DOHH2 (cell line): ENCODE data around the gene THEMIS2.
A peak's percentile ranks its signal among the peaks of the same experiment; 100 is the strongest.

Experiments used
- H3F3A ChIP-seq: fragments of 200-600 bp; sonication (generic), shearing (Covaris generic); 2 replicates; pipeline ENCODE4 v1.6.0; 2016; ENCODE audit warnings: antibody characterized with exemption, mild to moderate bottlenecking; ENCODE audit not compliant: control insufficient read depth, insufficient read depth
- H3K27ac ChIP-seq: fragments of 200-600 bp; sonication (generic); 2 replicates; pipeline ENCODE4 v1.5.1; 2014; ENCODE audit warnings: low read depth, mild to moderate bottlenecking, low read length, moderate library complexity
- H3K27me3 ChIP-seq: fragments of 200-600 bp; sonication (generic); 2 replicates; pipeline ENCODE4 v1.6.1; 2014; ENCODE audit warnings: mild to moderate bottlenecking, low read length, mixed read lengths; ENCODE audit not compliant: control insufficient read depth
- H3K36me3 ChIP-seq: fragments of 200-600 bp; sonication (generic); 2 replicates; pipeline ENCODE4 v1.6.1; 2014; ENCODE audit warnings: mild to moderate bottlenecking, low read length, moderate library complexity, mixed read lengths; ENCODE audit not compliant: control insufficient read depth
- H3K4me1 ChIP-seq: fragments of 200-600 bp; sonication (generic); 2 replicates; pipeline ENCODE4 v1.6.1; 2014; ENCODE audit warnings: mild to moderate bottlenecking, low read length, mixed read lengths; ENCODE audit not compliant: control insufficient read depth
- H3K4me2 ChIP-seq: fragments of 200-600 bp; sonication (generic); 2 replicates; pipeline ENCODE4 v1.6.0; 2014; ENCODE audit warnings: mild to moderate bottlenecking, low read length, moderate library complexity
- H3K4me3 ChIP-seq: fragments of 200-600 bp; sonication (generic); 2 replicates; pipeline ENCODE4 v1.5.1; 2014; ENCODE audit warnings: mild to moderate bottlenecking, low read length, mixed read lengths
- H3K79me2 ChIP-seq: fragments of 200-600 bp; sonication (generic); 2 replicates; pipeline ENCODE4 v1.6.1; 2014; ENCODE audit warnings: mild to moderate bottlenecking, low read length, mixed read lengths; ENCODE audit not compliant: control insufficient read depth
- H3K9me2 ChIP-seq: fragments of 200-600 bp; sonication (generic); replicated peaks from 2 replicates; pipeline ENCODE4 v1.6.1; 2014; ENCODE audit warnings: mild to moderate bottlenecking, low read length, mixed read lengths; ENCODE audit not compliant: control insufficient read depth
- H3K9me3 ChIP-seq: fragments of 200-600 bp; sonication (generic); 2 replicates; pipeline ENCODE4 v1.6.1; 2014; ENCODE audit warnings: antibody characterized with exemption, low read length, mixed read lengths; ENCODE audit not compliant: control insufficient read depth, insufficient read depth
- H4K20me1 ChIP-seq: fragments of 200-600 bp; sonication (generic); 2 replicates; pipeline ENCODE4 v1.6.0; 2014; ENCODE audit warnings: low read depth, mild to moderate bottlenecking, antibody characterized with exemption, low read length, moderate library complexity; ENCODE audit not compliant: control insufficient read depth, insufficient read depth
- EZH2phosphoT487 ChIP-seq: fragments of 200-600 bp; sonication (generic); IDR thresholded peaks from 2 replicates; pipeline ENCODE4 v1.6.1; 2017; ENCODE audit warnings: borderline replicate concordance, mild to moderate bottlenecking, antibody characterized with exemption, low read length, moderate library complexity, mixed read lengths
- TF ChIP-seq, protein P1 (sequence below): fragments of 200-600 bp; sonication (generic); IDR thresholded peaks from one replicate; pipeline ENCODE4 v1.5.1; 2014; ENCODE audit warnings: antibody characterized with exemption, mild to moderate bottlenecking, low read depth, low read length; ENCODE audit not compliant: poor library complexity, severe bottlenecking

THEMIS2 gene

DNA sequence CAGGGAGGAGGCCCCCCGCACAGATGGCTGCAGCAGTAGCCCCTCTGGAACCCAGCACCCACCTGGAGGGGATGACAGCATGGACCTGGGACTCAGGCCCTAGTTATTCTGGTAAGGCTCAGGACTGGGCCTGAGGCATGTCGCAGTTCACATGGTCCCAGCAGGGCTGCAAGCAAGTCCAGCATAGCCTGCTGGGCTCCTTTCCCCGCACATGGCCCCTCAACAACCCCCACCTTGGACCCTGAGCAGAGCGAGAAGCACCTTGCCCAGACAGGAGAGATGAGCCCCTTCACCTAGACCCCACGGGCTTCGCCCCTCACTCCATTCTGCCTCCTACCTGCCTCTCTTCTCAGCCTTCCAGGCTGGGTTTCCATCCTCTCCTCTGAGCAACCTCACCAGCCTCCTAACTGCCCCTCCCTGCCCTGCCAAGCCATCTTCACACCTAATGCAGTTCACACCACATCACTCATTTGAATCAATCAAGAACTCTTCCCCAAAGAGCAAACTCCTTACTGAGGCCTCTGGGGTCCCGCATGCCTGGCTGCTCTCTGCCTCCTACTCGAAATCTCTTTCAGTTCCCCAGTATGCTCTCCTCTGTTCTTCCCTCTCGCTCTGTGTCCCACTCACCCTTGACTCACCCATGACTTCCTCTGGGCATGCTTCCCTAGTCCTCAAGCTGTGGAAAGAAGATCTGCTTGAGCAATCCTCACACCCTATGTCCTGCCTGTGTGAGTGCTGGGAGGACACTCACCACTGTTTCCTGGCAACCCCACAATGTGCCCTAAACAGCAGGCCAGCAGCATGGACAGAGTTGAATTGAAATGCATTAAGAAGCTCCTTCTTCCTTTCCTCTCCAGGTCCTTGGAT, 9.4 kb upstream of the THEMIS2 start:
- peaks cover 45% of the 10 kb centered on the region for H3K4me1 ChIP-seq
- H3K27me3 ChIP-seq: no peaks in the 10 kb centered on the region
- H4K20me1 ChIP-seq: no peaks in the 10 kb centered on the region
- H3K9me3 ChIP-seq: no peaks in the 10 kb centered on the region
- H3K9me2 ChIP-seq: no peaks in the 10 kb centered on the region
- no peaks in the 10 kb centered on the region for H3K79me2 ChIP-seq
- H3F3A ChIP-seq: peaks cover 7% of the 10 kb centered on the region; the same call in 1 of the 2 replicates
- no peak for TF ChIP-seq EZH2phosphoT487
- TF ChIP-seq, protein P1, sequence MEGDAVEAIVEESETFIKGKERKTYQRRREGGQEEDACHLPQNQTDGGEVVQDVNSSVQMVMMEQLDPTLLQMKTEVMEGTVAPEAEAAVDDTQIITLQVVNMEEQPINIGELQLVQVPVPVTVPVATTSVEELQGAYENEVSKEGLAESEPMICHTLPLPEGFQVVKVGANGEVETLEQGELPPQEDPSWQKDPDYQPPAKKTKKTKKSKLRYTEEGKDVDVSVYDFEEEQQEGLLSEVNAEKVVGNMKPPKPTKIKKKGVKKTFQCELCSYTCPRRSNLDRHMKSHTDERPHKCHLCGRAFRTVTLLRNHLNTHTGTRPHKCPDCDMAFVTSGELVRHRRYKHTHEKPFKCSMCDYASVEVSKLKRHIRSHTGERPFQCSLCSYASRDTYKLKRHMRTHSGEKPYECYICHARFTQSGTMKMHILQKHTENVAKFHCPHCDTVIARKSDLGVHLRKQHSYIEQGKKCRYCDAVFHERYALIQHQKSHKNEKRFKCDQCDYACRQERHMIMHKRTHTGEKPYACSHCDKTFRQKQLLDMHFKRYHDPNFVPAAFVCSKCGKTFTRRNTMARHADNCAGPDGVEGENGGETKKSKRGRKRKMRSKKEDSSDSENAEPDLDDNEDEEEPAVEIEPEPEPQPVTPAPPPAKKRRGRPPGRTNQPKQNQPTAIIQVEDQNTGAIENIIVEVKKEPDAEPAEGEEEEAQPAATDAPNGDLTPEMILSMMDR: no peak
- H3K4me3 ChIP-seq: peak overlapping the region; percentile 32
- H3K27ac ChIP-seq: 0 out of 2 replicates have a peak overlapping the region, but pooled peaks have one; percentile 10
- H3K36me3 ChIP-seq: no peaks in the 10 kb centered on the region
- H3K4me2 ChIP-seq: peak overlapping the region; percentile 62

DNA sequence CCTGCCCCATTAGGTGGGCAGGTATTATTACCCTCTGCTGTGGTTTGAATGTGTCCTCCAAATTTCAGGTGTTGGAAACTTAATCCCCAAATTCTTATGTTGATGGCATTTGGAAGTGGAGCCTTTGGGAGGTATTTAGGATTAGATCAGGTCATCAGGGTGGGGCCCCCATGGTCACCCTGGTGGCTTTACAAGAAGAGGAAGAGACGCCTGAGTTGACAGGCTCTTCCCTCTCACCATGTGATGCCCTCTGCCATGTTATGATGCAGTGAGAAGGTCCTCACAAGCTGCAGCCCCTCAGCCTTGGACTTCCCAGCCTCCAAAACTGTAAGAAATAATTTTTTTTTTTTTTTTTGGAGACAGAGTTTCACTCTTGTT, 8.8 kb upstream of the THEMIS2 start:
- H3K79me2 ChIP-seq: no peaks in the 10 kb centered on the region
- no peaks in the 10 kb centered on the region for H3K27me3 ChIP-seq
- no peaks in the 10 kb centered on the region for H3K9me3 ChIP-seq
- H3F3A ChIP-seq: peaks cover 9% of the 10 kb centered on the region; the same call in 1 of the 2 replicates
- no peaks in the 10 kb centered on the region for H3K9me2 ChIP-seq
- H3K4me2 ChIP-seq: peak overlapping the region; percentile 62
- H3K27ac ChIP-seq: 0 out of 2 replicates have a peak overlapping the region, but pooled peaks have one; percentile 10
- H3K36me3 ChIP-seq: no peaks in the 10 kb centered on the region
- no peaks in the 10 kb centered on the region for H4K20me1 ChIP-seq
- H3K4me1 ChIP-seq: peaks cover 43% of the 10 kb centered on the region
- H3K4me3 ChIP-seq: peak overlapping the region; percentile 32
- no peak for TF ChIP-seq EZH2phosphoT487
- TF ChIP-seq, protein P1: no peak

DNA sequence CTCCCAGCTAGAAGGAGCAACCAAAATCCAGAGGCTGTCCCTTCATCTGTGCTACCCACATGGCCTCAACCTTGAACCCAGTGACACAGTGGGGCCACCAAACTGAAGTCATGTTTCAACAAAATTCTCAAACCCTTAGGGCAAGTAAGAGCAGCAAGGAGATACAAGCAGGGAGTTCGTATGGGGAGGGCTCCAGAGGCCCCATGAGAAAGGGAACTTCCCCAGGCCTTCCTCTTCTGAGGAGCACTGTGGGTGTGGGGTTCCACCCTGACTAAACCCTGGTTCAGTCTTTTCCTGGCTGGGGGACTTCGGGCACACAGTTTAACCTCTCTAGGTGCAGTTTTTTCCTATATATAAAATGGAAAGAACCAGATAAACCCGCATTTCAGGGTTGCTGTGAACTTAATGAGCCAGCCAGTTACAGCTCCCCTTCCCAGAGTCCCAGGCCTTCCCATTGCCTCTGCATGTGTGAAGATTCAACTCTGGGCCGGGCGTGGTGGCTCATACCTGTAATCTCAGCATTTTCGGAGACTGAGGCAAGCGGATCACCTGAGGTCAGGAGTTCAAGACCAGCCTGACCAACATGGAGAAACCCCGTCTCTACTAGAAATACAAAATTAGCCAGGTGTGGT, 8.0 kb upstream of the THEMIS2 start:
- Histone ChIP-seq H3K4me1 (peaks cover 49% of the 10 kb centered on the region), H3K9me3 (no peaks in the 10 kb centered on the region), H3K4me2 (peak overlapping the region; percentile 62), H3K27ac (0 out of 2 replicates have a peak overlapping the region, but pooled peaks have one; percentile 38), H3F3A (peaks cover 9% of the 10 kb centered on the region; the same call in 1 of the 2 replicates), H3K36me3 (no peaks in the 10 kb centered on the region), H3K79me2 (no peaks in the 10 kb centered on the region), H3K9me2 (no peaks in the 10 kb centered on the region), H3K4me3 (peak overlapping the region; percentile 32), H3K27me3 (no peaks in the 10 kb centered on the region), H4K20me1 (no peaks in the 10 kb centered on the region)
- TF ChIP-seq EZH2phosphoT487: no peak
- TF ChIP-seq, protein P1: no peak
